ENCODE data around the gene PYGB.

GRCh38 chr20:25275813-25276532 lies 28.1 kb downstream of the PYGB start:
- TF ChIP-seq CTCF (IDR thresholded peaks at IDR 0.05) = no peak
- no peak for TF ChIP-seq POLR2AphosphoS5 (IDR thresholded peaks at IDR 0.05)
- TF ChIP-seq POLR2A (IDR thresholded peaks at IDR 0.05) = no peak
- no peak for TF ChIP-seq EP300 (IDR thresholded peaks at IDR 0.05)
